Stomach (tissue), 9 donors: ENCODE data around the gene MSL2. TPM values are rescaled to one million over a fixed set of nuclear protein-coding genes. Genes with fewer than 3 reads are reported as not detected.

Source experiments
- DNase-seq, 2 donors: peaks; one replicate each; pipeline versions ENCODE4 v3.0.0 to v3.0.0-alpha.2; 2013 to 2019
- H3K27ac ChIP-seq, 5 donors: fragments of 200-600 bp in 4 of 5; sonication (generic) in 4 of 5; one replicate each; pipeline ENCODE4 v1.5.1; 2013 to 2019; ENCODE audit warnings: mild to moderate bottlenecking in 1 of 5, moderate library complexity in 1 of 5
- H3K27me3 ChIP-seq, 3 donors: fragments of 200-600 bp; sonication (generic); one replicate each; pipeline ENCODE4 v1.5.1; 2017 to 2019; ENCODE audit warnings: mixed run types in 1 of 3
- H3K36me3 ChIP-seq, 4 donors: fragments of 200-600 bp; sonication (generic); 1 replicate in 3 of 4; 2 replicates in 1 of 4; pipeline ENCODE4 v1.5.1; 2016 to 2019
- H3K4me1 ChIP-seq, 4 donors: fragments of 200-600 bp; sonication (generic); one replicate each; pipeline ENCODE4 v1.5.1; 2016 to 2019
- H3K4me3 ChIP-seq, 4 donors: fragments of 200-600 bp; sonication (generic) in 3 of 4; one replicate each; pipeline ENCODE4 v1.5.1; 2016 to 2019; ENCODE audit warnings: mild to moderate bottlenecking in 1 of 4
- H3K9me3 ChIP-seq, 4 donors: fragments of 200-600 bp; sonication (generic); one replicate each; pipeline ENCODE4 v1.5.1; 2016 to 2019
- EP300 ChIP-seq: sonication (generic); formaldehyde crosslinking; IDR thresholded peaks from one replicate; pipeline ENCODE4 v1.6.1; 2017; ENCODE audit warnings: antibody characterized with exemption
- POLR2A ChIP-seq, 4 donors: fragments of 450-650 bp; IDR thresholded peaks; one replicate each; pipeline ENCODE4 v1.6.1; 2016; ENCODE audit warnings: antibody characterized with exemption in 4 of 4, control low read depth in 2 of 4, mild to moderate bottlenecking in 1 of 4, moderate library complexity in 1 of 4
- POLR2AphosphoS5 ChIP-seq, 3 donors: sonication (generic); formaldehyde crosslinking; IDR thresholded peaks; one replicate each; pipeline ENCODE4 v1.6.1; 2016; ENCODE audit warnings: antibody characterized with exemption in 3 of 3
- WGBS, 5 donors: extraction: QIAGEN DNeasy Blood & Tissue Kit in 3 of 5; methylation state at CpG; one replicate each; pipeline versions ENCODE4 v1.1.5 to v1.1.7; 2013 to 2018; 5-methylcytosine and 5-hydroxymethylcytosine counted together
- intact Hi-C: fragments of 100-400 bp; cut with DNase I; formaldehyde crosslinking; loops from one replicate; pipeline ENCODE4 v1.15.1; 2023; ENCODE audit warnings: low total_unique reads
- polyA plus RNA-seq, 3 donors: library from polyadenylated mRNA; stranded (reverse); fragments of 200-250 nt; gene quantifications; one replicate each; pipeline ENCODE4 v1.2.3, GENCODE V29; 2013
- total RNA-seq, 5 donors: library from RNA; depleted of rRNA; stranded (reverse); fragments of >200 nt; gene quantifications; one replicate each; pipeline versions ENCODE4 v1.1.0 to v1.2.3, GENCODE V29; 2014 to 2016
- TF ChIP-seq, protein P1 (sequence below), 7 experiments: fragments of 450-650 bp in 4 of 7; fragments of 200-600 bp in 3 of 7; sonication (generic) in 3 of 7; IDR thresholded peaks; one replicate each; pipeline ENCODE4 v1.5.1; 2016 to 2019; ENCODE audit warnings: antibody characterized with exemption in 7 of 7, control low read depth in 2 of 7, mild to moderate bottlenecking in 1 of 7
- donor health status: healthy with polysubstance abuse.
- donor health status: Bipolar disorder and iron deficiency.
- donor health status: healthy.

MSL2 gene
- total and polyA plus RNA-seq, 8 donors, result 3.4 to 55.4 (median 18.6) TPM

GRCh38 chr3:136161516-136161915, 34.6 kb downstream of the MSL2 start:
- intact Hi-C loops, result no loop called here
- H3K36me3 ChIP-seq, result no peaks in the 10 kb centered on the region
- DNase-seq, result no peak
- H3K9me3 ChIP-seq, result no peaks in the 10 kb centered on the region
- no peaks in the 10 kb centered on the region for H3K27me3 ChIP-seq
- no peak overlapping the region for H3K4me3 ChIP-seq
- TF ChIP-seq, protein P1, sequence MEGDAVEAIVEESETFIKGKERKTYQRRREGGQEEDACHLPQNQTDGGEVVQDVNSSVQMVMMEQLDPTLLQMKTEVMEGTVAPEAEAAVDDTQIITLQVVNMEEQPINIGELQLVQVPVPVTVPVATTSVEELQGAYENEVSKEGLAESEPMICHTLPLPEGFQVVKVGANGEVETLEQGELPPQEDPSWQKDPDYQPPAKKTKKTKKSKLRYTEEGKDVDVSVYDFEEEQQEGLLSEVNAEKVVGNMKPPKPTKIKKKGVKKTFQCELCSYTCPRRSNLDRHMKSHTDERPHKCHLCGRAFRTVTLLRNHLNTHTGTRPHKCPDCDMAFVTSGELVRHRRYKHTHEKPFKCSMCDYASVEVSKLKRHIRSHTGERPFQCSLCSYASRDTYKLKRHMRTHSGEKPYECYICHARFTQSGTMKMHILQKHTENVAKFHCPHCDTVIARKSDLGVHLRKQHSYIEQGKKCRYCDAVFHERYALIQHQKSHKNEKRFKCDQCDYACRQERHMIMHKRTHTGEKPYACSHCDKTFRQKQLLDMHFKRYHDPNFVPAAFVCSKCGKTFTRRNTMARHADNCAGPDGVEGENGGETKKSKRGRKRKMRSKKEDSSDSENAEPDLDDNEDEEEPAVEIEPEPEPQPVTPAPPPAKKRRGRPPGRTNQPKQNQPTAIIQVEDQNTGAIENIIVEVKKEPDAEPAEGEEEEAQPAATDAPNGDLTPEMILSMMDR (IDR thresholded peaks at IDR 0.05), result no peak
- TF ChIP-seq POLR2A (IDR thresholded peaks at IDR 0.05), result no peak
- TF ChIP-seq EP300, result no peak
- no peak for TF ChIP-seq POLR2AphosphoS5 (IDR thresholded peaks at IDR 0.05)
- H3K4me1 ChIP-seq, result peaks cover 10 to 82% (median 48%) of the 10 kb centered on the region in 4 donors
- no peak overlapping the region for H3K27ac ChIP-seq

GRCh38 chr3:136152963-136153362, 43.2 kb downstream of the MSL2 start:
- no peaks in the 10 kb centered on the region for H3K27me3 ChIP-seq

GRCh38 chr3:136152176-136152843, 43.8 kb downstream of the MSL2 start:
- peaks cover 3 to 83% (median 47%) of the 10 kb centered on the region in 4 donors for H3K4me1 ChIP-seq
- H3K4me3 ChIP-seq, result no peak overlapping the region
- H3K27me3 ChIP-seq, result no peaks in the 10 kb centered on the region
- peaks cover 7 to 26% (median 22%) of the 10 kb centered on the region in 4 donors for H3K36me3 ChIP-seq
- H3K9me3 ChIP-seq, result no peaks in the 10 kb centered on the region
- DNase-seq, result no peak
- intact Hi-C loops, result no loop called here
- TF ChIP-seq POLR2A (IDR thresholded peaks at IDR 0.05), result no peak
- no peak for TF ChIP-seq POLR2AphosphoS5 (IDR thresholded peaks at IDR 0.05)
- no peak for TF ChIP-seq EP300
- TF ChIP-seq, protein P1 (IDR thresholded peaks at IDR 0.05), result no peak
- H3K27ac ChIP-seq, result no peak overlapping the region
- WGBS, 5 donors, result 62 to 71% (median 65%) methylated on average over 4 of the region's 4 CpGs

More at GRCh38 chr3:136152963-136153362, 43.2 kb downstream of the MSL2 start:
- Histone ChIP-seq H3K9me3 (no peaks in the 10 kb centered on the region), H3K36me3 (peaks cover 7 to 26% (median 22%) of the 10 kb centered on the region in 4 donors), H3K4me1 (peaks cover 3 to 82% (median 47%) of the 10 kb centered on the region in 4 donors), H3K27ac (no peak overlapping the region), H3K4me3 (no peak overlapping the region)
- intact Hi-C loops, result no loop called here
- TF ChIP-seq, protein P1 (IDR thresholded peaks at IDR 0.05), result no peak
- TF ChIP-seq EP300, result no peak
- TF ChIP-seq POLR2A (IDR thresholded peaks at IDR 0.05), result no peak
- TF ChIP-seq POLR2AphosphoS5 (IDR thresholded peaks at IDR 0.05), result no peak
- DNase-seq, result no peak
- WGBS, 5 donors, result 89 to 93% (median 92%) methylated on average over 4 of the region's 4 CpGs

DNA sequence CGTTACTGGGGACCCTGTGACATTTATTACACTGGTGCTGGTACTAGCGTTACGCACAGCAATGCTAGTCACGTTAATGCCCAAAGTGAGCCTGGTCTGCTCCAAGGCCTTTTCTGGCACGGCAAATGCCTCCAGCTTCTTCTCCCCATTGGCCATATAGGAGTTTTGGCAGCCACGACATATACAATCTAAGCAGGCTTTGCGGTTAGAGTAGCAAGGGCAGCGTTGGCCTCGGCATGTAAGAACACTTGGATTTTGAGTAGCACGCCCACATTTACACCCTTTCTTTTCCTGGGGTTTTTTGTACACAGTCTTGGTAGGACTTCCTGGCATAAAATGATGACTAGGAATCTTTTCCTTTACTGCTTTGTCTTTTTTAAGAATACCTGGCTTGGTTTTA, 44.9 kb downstream of the MSL2 start:
- H3K27ac ChIP-seq, result no peak overlapping the region

More for the DNA sequence above, 44.9 kb downstream of the MSL2 start:
- Histone ChIP-seq H3K4me3 (no peak overlapping the region), H3K9me3 (no peaks in the 10 kb centered on the region), H3K27me3 (no peaks in the 10 kb centered on the region), H3K4me1 (peaks cover 3 to 79% (median 42%) of the 10 kb centered on the region in 4 donors), H3K36me3 (peaks cover 7 to 26% (median 24%) of the 10 kb centered on the region in 4 donors)
- WGBS, 5 donors, result 46 to 82% (median 73%) methylated on average over 10 of the region's 10 CpGs
- TF ChIP-seq POLR2AphosphoS5 (IDR thresholded peaks at IDR 0.05) (no peak), POLR2A (IDR thresholded peaks at IDR 0.05) (no peak), EP300 (no peak)
- TF ChIP-seq, protein P1 (IDR thresholded peaks at IDR 0.05), result no peak
- intact Hi-C loops, result no loop called here
- no peak for DNase-seq
